CD8-positive, alpha-beta memory T cell (primary cell): Measurements from ENCODE around the gene MAP2K6. TPM values are rescaled to one million over a fixed set of nuclear protein-coding genes. Genes with fewer than 3 reads are reported as not detected.

ENCODE experiments used
- CTCF ChIA-PET: fragments of 350-600 bp; sonication (Branson Sonifier 250); formaldehyde crosslinking; loops from one replicate; lab custom pipeline; 2021; ENCODE audit warnings: antibody characterized with exemption; lab: Charles Lee
- POLR2A ChIA-PET: fragments of 350-600 bp; sonication (Branson Sonifier 250); formaldehyde crosslinking; loops from one replicate; lab custom pipeline; 2021; ENCODE audit warnings: antibody characterized with exemption; lab: Charles Lee
- DNase-seq, 5 donors: peaks; one replicate each; pipeline versions ENCODE4 v3.0.0 to v3.0.0-alpha.2; 2020 to 2022; ENCODE audit warnings: mixed read lengths in 1 of 5
- H3K27ac ChIP-seq: one replicate; pipeline ENCODE4 v1.7.0; 2013; ENCODE audit warnings: low read depth, mild to moderate bottlenecking, low read length, moderate library complexity
- H3K27me3 ChIP-seq: 2 replicates; pipeline ENCODE4 v1.7.0; 2013; ENCODE audit warnings: low read length, mild to moderate bottlenecking; ENCODE audit not compliant: insufficient read depth, poor library complexity, severe bottlenecking
- H3K36me3 ChIP-seq: 2 replicates; pipeline ENCODE4 v1.7.0; 2013; ENCODE audit warnings: mild to moderate bottlenecking, low read length, moderate library complexity; ENCODE audit not compliant: insufficient read depth
- H3K4me1 ChIP-seq: 2 replicates; pipeline ENCODE4 v1.7.0; 2013; ENCODE audit warnings: mild to moderate bottlenecking, low read length, moderate library complexity; ENCODE audit not compliant: insufficient read depth
- H3K4me3 ChIP-seq: 2 replicates; pipeline ENCODE4 v1.7.0; 2013; ENCODE audit warnings: mild to moderate bottlenecking, low read length
- H3K9me3 ChIP-seq: 2 replicates; pipeline ENCODE4 v1.7.0; 2013; ENCODE audit warnings: mild to moderate bottlenecking, low read length
- H3K27ac Mint-ChIP-seq, 8 donors: one replicate each; pipeline ENCODE4 v1.8.0; 2020 to 2021; ENCODE audit warnings: mixed read lengths in 8 of 8, mild to moderate bottlenecking in 6 of 8, inconsistent platforms in 3 of 8, moderate library complexity in 3 of 8
- H3K27me3 Mint-ChIP-seq, 2 donors: one replicate each; pipeline ENCODE4 v1.8.0; 2020 to 2021; ENCODE audit warnings: mixed read lengths in 2 of 2, mild to moderate bottlenecking in 1 of 2, moderate library complexity in 1 of 2
- H3K36me3 Mint-ChIP-seq, 3 donors: one replicate each; pipeline ENCODE4 v1.8.0; 2020 to 2021; ENCODE audit warnings: mixed read lengths in 3 of 3, inconsistent platforms in 1 of 3, mild to moderate bottlenecking in 1 of 3
- H3K4me1 Mint-ChIP-seq, 3 donors: one replicate each; pipeline ENCODE4 v1.8.0; 2020 to 2021; ENCODE audit warnings: mixed read lengths in 3 of 3, inconsistent platforms in 1 of 3, mild to moderate bottlenecking in 1 of 3
- H3K4me3 Mint-ChIP-seq, 7 donors: one replicate each; pipeline ENCODE4 v1.8.0; 2020 to 2021; ENCODE audit warnings: mixed read lengths in 7 of 7, mild to moderate bottlenecking in 6 of 7, moderate library complexity in 4 of 7, inconsistent platforms in 2 of 7
- H3K9me3 Mint-ChIP-seq, 5 donors: one replicate each; pipeline ENCODE4 v1.8.0; 2020 to 2022; ENCODE audit warnings: mixed read lengths in 5 of 5, mild to moderate bottlenecking in 3 of 5, moderate library complexity in 2 of 5, inconsistent platforms in 1 of 5
- polyA plus RNA-seq: library from polyadenylated mRNA; unstranded; fragments of 300-500 nt; fragmentation: Illumina TruSeq; gene quantifications from one replicate; pipeline ENCODE4 v1.2.3, GENCODE V29; 2021
- total RNA-seq, 2 experiments: library from RNA; stranded (reverse); gene quantifications; one replicate each; pipeline ENCODE4 v1.2.3, GENCODE V29; 2021

MAP2K6 gene
- 1 to 10 TPM; 1.9 to 2.5 TPM for total RNA-seq
- 18.7 TPM for polyA plus RNA-seq

- peaks cover 0 to 17% (median 0%) of the 10 kb centered on the region in 3 donors for H3K4me1 Mint-ChIP-seq
- H3K27me3 Mint-ChIP-seq: no peaks in the 10 kb centered on the region
- peak within 1 kb of the TSS; percentile 74 for H3K4me3 ChIP-seq
- peaks cover 43% of the 10 kb centered on the region for H3K4me1 ChIP-seq
- H3K9me3 ChIP-seq: no peaks in the 10 kb centered on the region
- H3K4me3 Mint-ChIP-seq: no peak within 1 kb of the TSS
- H3K27ac ChIP-seq: no peak within 1 kb of the TSS
- H3K27ac Mint-ChIP-seq: peak within 1 kb of the TSS in 1 of 8 donors; percentile 31
- H3K36me3 ChIP-seq: no peaks in the 10 kb centered on the region
- DNase-seq: peak; percentile 67 to 87 (median 76)
- H3K36me3 Mint-ChIP-seq: no peaks in the 10 kb centered on the region
- ChIA-PET POLR2A (interaction anchor here (0.6 to 1.8 kb wide), 3 partner anchors 9 to 107 kb away, joined by 3 to 16 read pairs (median 6); partner anchors contain the start of gene ABCA5), CTCF (interaction anchor here (0.8 to 2.2 kb wide), 9 partner anchors 9 to 108 kb away, joined by 3 to 9 read pairs (median 4); partner anchors contain the start of gene ABCA5)
- no peaks in the 10 kb centered on the region for H3K9me3 Mint-ChIP-seq
- H3K27me3 ChIP-seq: no peaks in the 10 kb centered on the region
Measured at GRCh38 chr17:69414408-69415274, at the start of gene MAP2K6. Gene MAP2K6, plus strand, starts transcription at chr17:69414697. Its CDS starts 288 bp downstream, at chr17:69414985.

GRCh38 chr17:69367298-69367697, 47.2 kb upstream of the MAP2K6 start:
- no peak overlapping the region for H3K27ac ChIP-seq
- no peaks in the 10 kb centered on the region for H3K36me3 ChIP-seq
- H3K36me3 Mint-ChIP-seq: peaks cover 0 to 3% (median 0%) of the 10 kb centered on the region in 3 donors
- ChIA-PET POLR2A (no interaction called here), CTCF (no interaction called here)
- no peaks in the 10 kb centered on the region for H3K27me3 ChIP-seq
- peaks cover 12 to 23% of the 10 kb centered on the region in 2 donors for H3K27me3 Mint-ChIP-seq
- peaks cover 0 to 3% (median 0%) of the 10 kb centered on the region in 3 donors for H3K4me1 Mint-ChIP-seq
- H3K4me3 ChIP-seq: no peak overlapping the region
- H3K27ac Mint-ChIP-seq: peak overlapping the region in 1 of 8 donors; percentile 24
- H3K9me3 Mint-ChIP-seq: no peaks in the 10 kb centered on the region
- no peaks in the 10 kb centered on the region for H3K9me3 ChIP-seq
- H3K4me1 ChIP-seq: no peaks in the 10 kb centered on the region
- no peak for DNase-seq
- H3K4me3 Mint-ChIP-seq: no peak overlapping the region

- Mint-ChIP-seq H3K9me3 (no peaks in the 10 kb centered on the region), H3K36me3 (peaks cover 0 to 13% (median 0%) of the 10 kb centered on the region in 3 donors), H3K27me3 (peaks cover 9 to 19% of the 10 kb centered on the region in 2 donors), H3K4me1 (peaks cover 4 to 8% (median 6%) of the 10 kb centered on the region in 3 donors), H3K27ac (no peak overlapping the region), H3K4me3 (no peak overlapping the region)
- CTCF ChIA-PET: no interaction called here
- no peaks in the 10 kb centered on the region for H3K36me3 ChIP-seq
- H3K4me3 ChIP-seq: no peak overlapping the region
- no peaks in the 10 kb centered on the region for H3K27me3 ChIP-seq
- no peaks in the 10 kb centered on the region for H3K4me1 ChIP-seq
- H3K9me3 ChIP-seq: no peaks in the 10 kb centered on the region
- POLR2A ChIA-PET: no interaction called here
- H3K27ac ChIP-seq: no peak overlapping the region
- DNase-seq: no peak
Measured at GRCh38 chr17:69373069-69373468, 41.4 kb upstream of the MAP2K6 start.

- Histone ChIP-seq H3K36me3 (no peaks in the 10 kb centered on the region), H3K4me3 (no peak overlapping the region), H3K4me1 (no peaks in the 10 kb centered on the region), H3K9me3 (no peaks in the 10 kb centered on the region), H3K27me3 (no peaks in the 10 kb centered on the region), H3K27ac (no peak overlapping the region)
- H3K4me1 Mint-ChIP-seq: peaks cover 4 to 8% (median 6%) of the 10 kb centered on the region in 3 donors
- peaks cover 0 to 13% (median 0%) of the 10 kb centered on the region in 3 donors for H3K36me3 Mint-ChIP-seq
- H3K9me3 Mint-ChIP-seq: no peaks in the 10 kb centered on the region
- peaks cover 3% of the 10 kb centered on the region in 2 donors for H3K27me3 Mint-ChIP-seq
- POLR2A ChIA-PET: no interaction called here
- H3K27ac Mint-ChIP-seq: no peak overlapping the region
- CTCF ChIA-PET: interaction anchor here (1.0 kb wide), 1 partner anchor 19 kb away, joined by 3 read pairs; no protein-coding TSS in a partner anchor
- H3K4me3 Mint-ChIP-seq: peak overlapping the region in 4 of 7 donors; percentile 55 to 78 (median 58)
- DNase-seq: no peak
Measured at GRCh38 chr17:69375229-69375628, 39.3 kb upstream of the MAP2K6 start.

- Histone ChIP-seq H3K36me3 (no peaks in the 10 kb centered on the region), H3K27ac (no peak overlapping the region), H3K4me1 (no peaks in the 10 kb centered on the region), H3K9me3 (no peaks in the 10 kb centered on the region), H3K4me3 (no peak overlapping the region), H3K27me3 (no peaks in the 10 kb centered on the region)
- no peak for DNase-seq
- no peaks in the 10 kb centered on the region for H3K9me3 Mint-ChIP-seq
- CTCF ChIA-PET: no interaction called here
- POLR2A ChIA-PET: no interaction called here
- H3K4me1 Mint-ChIP-seq: no peaks in the 10 kb centered on the region
- H3K4me3 Mint-ChIP-seq: no peak overlapping the region
- H3K27ac Mint-ChIP-seq: no peak overlapping the region
- peaks cover 5 to 30% of the 10 kb centered on the region in 2 donors for H3K27me3 Mint-ChIP-seq
- no peaks in the 10 kb centered on the region for H3K36me3 Mint-ChIP-seq
Measured at GRCh38 chr17:69388822-69389442, 25.6 kb upstream of the MAP2K6 start.

- H3K9me3 Mint-ChIP-seq: no peaks in the 10 kb centered on the region
- no peaks in the 10 kb centered on the region for H3K36me3 Mint-ChIP-seq
- ChIA-PET POLR2A (no interaction called here), CTCF (no interaction called here)
- H3K4me3 ChIP-seq: no peak overlapping the region
- DNase-seq: no peak
- no peak overlapping the region for H3K4me3 Mint-ChIP-seq
- H3K9me3 ChIP-seq: no peaks in the 10 kb centered on the region
- no peak overlapping the region for H3K27ac ChIP-seq
- no peaks in the 10 kb centered on the region for H3K27me3 ChIP-seq
- H3K4me1 Mint-ChIP-seq: peaks cover 0 to 5% (median 4%) of the 10 kb centered on the region in 3 donors
- no peaks in the 10 kb centered on the region for H3K4me1 ChIP-seq
- peaks cover 5 to 33% of the 10 kb centered on the region in 2 donors for H3K27me3 Mint-ChIP-seq
- H3K36me3 ChIP-seq: no peaks in the 10 kb centered on the region
- no peak overlapping the region for H3K27ac Mint-ChIP-seq
Measured at GRCh38 chr17:69390795-69391501, 23.5 kb upstream of the MAP2K6 start.

- Histone ChIP-seq H3K27ac (no peak overlapping the region), H3K4me3 (no peak overlapping the region), H3K4me1 (no peaks in the 10 kb centered on the region), H3K27me3 (no peaks in the 10 kb centered on the region), H3K9me3 (no peaks in the 10 kb centered on the region), H3K36me3 (no peaks in the 10 kb centered on the region)
- Mint-ChIP-seq H3K36me3 (peaks cover 0 to 6% (median 0%) of the 10 kb centered on the region in 3 donors), H3K27ac (no peak overlapping the region), H3K9me3 (no peaks in the 10 kb centered on the region), H3K4me3 (no peak overlapping the region), H3K27me3 (peaks cover 0 to 4% of the 10 kb centered on the region in 2 donors), H3K4me1 (peaks cover 0 to 5% (median 0%) of the 10 kb centered on the region in 3 donors)
- CTCF ChIA-PET: no interaction called here
- DNase-seq: no peak
- POLR2A ChIA-PET: no interaction called here
Measured at GRCh38 chr17:69401251-69401650, 13.2 kb upstream of the MAP2K6 start.
